ENCODE results near the gene FOXO1.

Gene FOXO1

DNA sequence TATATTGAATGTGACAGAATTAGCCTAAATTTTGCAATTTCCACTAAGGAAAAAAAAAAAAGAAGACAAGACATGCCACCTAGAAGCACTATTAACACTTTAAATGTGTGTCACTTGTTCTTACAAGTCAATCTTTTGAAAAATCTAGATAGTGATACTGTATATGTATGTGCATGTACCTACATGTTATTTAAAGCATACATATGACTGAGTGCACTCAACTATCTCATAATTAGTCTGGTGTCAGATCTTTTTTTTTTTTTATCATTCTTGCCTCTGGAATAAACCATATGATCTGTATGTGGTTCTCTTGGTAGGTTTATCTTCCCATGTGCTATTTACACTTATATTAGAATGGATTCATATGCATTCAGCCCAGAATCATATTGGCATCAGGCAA lies 62.3 kb downstream of the FOXO1 start:
- FAIRE-seq = no peak

DNA sequence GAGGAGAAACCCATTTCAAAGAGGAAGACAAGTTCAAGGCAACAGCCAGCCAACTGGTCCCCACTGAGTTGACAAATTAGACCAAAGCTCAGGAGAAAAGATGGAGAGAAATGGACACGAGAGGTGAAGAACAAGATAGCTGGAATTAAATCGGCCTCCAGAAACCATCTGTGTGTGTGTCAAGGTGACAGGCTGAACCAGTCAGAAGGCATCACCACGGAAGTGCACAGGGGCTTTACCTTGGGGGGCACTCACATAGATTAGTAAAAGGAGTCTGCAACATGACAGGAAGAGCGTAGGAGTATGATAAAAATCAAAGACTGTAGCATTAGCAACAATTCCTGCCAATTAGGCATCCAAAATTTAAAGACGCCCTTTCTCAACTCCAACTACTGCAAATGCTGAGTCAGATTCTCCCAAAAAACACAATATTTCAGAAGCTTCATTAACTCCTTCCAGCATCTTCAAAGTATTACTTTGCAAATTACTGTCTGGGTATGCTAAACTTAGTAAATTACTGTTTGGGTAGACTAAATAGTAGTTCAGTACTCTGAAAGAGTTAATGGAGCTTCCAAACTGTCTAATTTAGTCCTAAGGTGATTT lies 66.2 kb downstream of the FOXO1 start:
- FAIRE-seq = no peak

DNA sequence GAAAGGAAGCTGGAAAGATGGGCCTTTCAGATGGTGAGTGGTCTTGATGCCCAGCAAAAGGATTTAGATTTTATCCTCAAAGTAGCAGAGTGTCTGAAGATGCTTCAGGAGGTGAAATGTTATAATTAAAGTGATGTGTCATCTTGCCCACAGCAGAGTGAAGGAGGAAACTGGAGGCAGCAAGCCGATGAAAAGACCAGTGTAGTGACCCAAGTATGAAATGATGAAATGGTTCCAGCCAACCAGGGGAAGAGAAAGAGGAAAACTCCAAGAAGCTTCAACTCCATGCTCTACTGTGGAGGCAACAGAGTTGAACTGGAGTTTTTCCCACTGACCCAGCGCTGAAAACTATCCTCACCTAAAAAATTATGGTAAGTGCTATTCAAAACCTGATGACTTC lies 66.7 kb downstream of the FOXO1 start:
- no peak for FAIRE-seq

DNA sequence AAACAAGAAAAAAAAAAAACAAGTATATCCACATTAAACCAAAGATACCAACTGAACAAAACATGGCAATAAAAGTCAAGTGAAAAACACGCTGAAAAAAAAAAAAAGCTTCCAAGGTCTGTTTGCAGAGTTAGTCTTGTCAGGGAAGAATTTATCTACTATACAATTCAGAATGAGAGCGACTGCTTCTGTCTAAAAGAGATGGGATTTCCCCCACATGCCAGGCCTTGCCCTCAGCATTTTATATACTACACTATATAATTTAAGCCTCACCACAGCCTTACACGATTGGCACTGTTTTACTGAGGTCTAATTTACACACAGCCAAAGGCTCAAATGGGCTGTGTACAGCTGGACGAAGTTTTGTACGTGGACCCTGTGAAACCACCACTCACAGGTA lies 67.3 kb downstream of the FOXO1 start:
- no peak for FAIRE-seq

DNA sequence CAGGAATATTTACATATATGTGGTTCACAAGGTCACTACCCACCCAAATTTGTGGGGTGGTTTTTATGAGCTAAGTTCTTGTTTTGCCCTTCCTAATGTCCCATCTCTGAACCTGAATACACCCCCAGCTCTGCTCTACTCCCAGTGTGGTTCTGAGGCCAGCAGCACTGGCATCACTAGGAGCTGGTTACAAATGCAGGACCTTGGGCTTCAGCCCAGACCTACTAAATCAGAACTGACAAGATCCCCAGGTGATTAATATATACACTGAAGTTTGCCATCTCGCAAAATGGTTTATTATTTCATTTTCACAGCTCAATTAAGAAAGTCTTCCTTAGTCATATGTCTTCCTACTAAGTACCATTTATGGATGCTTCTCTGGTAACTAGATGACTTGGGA lies 67.9 kb downstream of the FOXO1 start:
- no peak for FAIRE-seq

DNA sequence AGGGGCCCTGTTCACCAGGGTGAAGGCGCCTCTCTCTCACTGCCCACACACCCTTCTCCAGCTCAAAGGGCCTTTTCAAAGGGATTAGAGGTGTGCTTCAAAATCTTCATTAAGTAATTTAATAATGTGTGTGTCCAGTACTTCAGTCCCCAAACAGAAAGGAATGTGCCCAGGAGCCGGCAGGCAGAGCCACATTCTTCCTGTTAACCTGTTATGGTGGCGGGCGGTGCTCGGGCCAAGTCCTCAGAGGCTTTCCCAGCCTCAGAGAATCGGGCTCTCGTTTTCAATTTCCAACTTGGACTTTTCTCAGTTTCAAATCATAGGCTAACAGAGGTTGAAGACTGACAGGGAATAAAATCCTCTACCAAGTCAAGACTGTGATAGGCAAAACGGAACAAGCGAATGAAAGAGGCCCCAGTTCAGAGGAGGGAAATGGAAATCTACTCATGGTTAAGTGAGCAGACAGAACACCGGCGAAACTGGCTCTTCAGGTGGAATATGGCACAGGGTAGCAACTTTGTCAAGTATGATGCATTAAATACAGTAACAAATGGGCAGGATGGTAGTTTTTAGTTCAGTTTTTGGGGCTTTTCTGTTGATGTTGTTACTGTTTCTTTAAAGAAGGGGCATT lies 68.6 kb downstream of the FOXO1 start:
- no peak for FAIRE-seq

DNA sequence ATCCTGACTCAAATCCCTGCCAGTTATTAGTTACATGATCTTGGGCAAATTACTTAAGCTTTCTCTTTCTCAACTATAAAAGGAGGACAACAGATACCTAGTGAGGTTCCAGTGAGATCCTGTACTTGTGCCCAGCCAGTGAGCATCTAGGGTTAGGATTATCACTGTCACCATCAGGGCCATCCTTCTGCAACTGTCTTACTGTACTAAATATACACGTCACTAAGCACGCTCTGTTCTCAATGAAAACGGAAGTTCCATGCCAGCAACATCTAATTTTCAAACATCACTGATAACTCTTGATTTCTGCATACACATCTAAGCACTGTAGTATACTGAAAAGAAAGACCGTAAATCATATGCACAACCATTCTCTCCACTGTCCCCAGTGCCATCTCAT lies 70.0 kb downstream of the FOXO1 start:
- FAIRE-seq = no peak

DNA sequence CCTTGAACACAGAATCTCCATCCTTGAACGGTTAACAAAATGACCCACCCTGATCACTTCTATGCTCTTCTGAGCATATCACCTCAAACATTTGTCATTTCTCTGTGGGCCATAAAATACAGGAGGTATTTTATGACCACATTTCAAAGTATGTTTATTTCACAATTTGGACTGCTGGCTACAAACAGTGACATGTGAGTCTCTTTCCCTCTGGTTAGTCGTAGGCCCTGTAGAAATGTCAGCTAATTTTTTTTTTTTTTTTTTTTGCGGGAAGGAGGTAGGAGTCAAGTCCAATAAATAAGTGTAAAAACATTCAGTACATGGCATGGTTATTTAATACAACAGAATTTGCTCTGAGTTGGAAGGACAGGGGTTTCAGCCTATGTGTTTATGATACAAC lies 70.7 kb downstream of the FOXO1 start:
- FAIRE-seq = no peak

DNA sequence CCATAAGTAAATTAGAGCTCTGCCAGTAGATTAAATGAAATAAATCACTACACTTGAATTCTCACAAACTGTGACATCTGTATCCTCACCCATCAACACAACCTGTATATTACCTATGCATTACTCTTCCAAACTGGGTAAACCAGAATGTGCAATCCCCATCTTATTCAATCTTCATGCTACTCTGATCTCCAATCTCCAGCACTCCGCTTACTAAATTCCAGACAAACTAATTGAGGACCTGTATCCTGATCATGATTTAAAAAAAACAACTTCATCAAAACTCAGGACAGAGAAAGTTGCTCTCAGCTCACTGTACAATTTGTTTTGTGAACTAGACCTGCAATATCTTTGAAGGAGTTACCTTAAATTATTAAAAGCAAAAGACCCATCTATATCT lies 74.4 kb downstream of the FOXO1 start:
- no peak for FAIRE-seq

DNA sequence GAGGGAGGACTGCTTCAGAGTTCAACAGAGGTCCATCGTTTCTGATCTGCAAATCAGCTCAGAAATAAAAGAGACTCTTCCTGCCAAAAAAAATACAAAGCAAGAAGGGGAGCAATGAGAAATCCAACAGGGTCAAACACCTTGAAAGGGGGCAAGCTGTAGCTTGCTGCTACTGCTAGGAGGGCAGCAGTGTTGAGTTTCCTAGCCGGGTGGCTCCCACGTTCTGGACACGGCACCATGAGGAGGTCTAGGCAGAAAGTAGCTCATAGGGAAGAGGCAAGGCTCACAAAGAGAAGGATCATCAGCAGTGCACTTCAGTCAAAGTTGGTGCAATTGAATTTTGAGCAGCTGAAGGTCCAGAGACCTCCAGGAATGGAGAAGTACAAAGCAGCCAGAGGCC lies 75.3 kb downstream of the FOXO1 start:
- FAIRE-seq = no peak

DNA sequence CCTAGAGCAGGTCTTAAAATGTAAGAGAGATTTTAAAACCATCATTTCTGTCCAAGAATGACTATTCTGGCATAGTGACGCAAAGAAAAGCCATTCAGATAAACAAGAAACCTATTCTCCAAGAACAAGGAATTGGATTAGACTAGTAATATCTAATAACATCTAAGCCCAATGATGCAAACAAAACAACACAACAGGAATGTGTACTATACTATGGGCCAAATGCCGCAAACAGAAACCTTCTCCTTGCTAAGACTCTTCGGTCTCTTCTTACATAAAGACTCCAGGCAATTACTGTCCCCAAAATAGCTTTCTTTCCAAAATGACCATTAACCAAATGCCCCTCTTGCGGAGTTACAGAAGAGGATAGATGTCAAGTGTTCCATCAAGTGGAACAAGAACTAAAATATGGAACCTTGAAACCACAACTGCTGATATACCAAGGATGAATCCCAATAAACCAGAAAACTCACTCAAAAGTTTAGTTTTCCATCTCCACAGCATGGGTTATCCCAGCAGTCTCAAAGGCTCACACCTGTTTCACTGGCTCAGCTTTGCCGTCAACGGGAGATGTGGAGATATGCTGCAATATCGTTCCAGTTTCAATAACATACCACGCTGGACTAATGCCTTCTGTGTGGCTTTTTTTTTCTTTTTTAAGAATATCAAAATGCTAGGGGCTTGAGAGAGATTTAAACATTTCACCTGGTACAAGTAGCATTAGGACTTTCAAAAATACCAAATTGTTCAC lies 76.2 kb downstream of the FOXO1 start:
- FAIRE-seq = no peak

DNA sequence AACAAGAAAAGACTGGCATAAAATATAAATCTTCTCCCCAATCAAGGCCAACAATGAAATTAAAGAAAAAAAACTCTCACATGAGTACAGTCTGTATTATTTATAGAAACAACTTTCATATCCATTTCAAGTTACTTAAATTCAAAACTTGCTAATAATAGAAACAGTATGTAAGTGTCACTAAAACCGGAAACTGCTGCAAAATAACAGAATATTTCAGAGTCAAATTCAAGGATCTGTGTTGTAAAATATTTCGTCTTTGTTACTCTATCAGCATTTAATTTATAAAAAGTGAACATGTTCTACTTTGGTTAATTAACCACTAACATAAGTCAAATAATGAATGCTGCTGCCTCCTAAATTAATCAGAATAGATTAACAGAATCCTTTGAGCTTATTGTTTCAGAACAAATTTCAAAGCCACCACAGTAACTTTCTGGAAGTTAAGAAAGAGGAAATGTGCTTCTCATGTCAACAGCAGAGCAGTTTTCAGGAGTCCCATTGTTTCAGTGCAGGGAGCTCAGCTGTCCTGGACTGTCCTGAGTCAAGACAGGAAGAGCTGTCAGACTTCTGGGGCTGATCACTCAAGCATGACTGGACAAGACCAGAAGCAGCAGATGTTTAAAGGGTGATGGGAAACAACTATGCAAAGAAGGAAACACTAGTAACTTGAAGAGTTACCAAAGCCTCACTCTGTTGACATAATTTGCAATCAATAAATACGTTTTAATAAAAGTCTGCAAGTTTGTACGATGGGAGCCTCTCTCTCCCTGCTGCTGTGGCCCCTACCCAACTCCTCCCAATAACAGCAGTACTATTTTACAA lies 76.9 kb downstream of the FOXO1 start:
- no peak for FAIRE-seq

DNA sequence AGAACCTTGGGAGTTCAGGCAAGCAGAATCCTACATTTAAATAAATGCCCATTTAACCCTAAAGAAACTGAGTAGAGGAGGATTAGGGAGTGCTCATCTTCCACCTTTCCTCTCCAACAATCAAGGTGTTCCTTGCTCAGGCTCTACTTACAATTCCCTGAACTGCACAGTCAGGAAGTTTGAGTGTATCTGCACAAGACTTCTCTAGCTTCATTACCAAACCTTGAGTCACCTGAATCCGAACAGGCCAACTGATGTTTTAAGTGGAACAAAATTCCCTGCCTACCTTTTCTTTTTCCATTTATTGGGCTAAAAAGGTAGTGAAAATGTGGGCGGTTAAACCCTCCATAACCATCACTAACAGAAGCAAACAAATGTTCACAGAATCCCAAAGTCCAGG lies 78.3 kb downstream of the FOXO1 start:
- no peak for FAIRE-seq

DNA sequence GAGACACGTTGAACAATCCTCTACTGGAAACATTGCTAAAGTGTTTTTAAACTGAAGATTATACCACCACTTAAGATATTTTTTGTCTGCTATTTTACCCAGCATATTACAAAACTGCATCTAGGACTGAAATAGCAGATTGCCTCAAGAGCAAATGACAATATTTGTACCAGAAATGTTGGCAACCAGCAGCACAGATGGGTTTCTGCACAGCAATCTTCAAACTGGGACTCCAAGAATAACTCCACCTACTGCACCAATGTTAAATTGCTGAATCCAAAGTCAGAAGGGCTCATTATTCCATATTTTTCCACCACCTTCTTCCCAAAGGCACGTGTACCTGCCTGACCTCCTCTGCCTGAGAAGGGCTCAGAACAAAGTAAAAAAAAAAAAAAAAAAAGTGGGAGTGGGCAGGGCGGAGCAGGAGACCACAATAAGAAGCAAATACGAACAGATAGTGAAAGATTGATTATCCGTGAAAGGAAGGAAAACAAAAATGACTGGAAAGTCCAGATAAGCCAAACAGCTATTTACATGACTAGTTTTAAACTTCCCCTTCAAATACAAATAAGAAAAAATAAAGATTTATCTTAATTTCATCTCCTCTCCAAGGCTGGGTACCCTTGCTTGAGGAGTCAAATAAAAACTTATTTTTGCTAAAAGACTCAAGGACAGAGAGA lies 79.4 kb downstream of the FOXO1 start:
- FAIRE-seq = no peak

DNA sequence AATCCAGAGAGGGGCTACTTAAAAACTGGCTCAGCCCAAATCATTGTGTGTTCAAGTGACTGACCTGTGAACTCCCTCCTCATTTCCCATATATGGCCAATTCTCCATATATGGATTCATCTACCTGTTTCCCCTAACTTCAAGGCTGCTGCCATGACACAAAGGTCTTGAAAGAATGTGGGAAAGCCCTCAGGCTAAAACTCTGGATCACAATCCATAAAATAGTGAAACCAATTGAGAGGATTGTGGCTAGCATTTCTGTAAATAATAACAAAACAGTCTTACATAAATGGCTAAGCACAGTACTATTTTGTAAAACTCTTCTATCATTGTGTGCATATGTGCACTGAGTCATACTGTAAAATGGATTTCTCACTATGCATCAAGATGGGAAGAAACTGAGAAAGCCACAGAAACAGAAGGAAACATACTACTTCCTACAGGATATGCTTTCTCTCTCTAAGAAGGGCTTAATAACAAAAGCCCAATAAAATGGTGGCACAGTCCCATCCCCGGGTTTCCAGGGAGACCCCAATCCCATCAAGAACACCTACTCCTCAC lies 80.5 kb downstream of the FOXO1 start:
- FAIRE-seq = no peak

DNA sequence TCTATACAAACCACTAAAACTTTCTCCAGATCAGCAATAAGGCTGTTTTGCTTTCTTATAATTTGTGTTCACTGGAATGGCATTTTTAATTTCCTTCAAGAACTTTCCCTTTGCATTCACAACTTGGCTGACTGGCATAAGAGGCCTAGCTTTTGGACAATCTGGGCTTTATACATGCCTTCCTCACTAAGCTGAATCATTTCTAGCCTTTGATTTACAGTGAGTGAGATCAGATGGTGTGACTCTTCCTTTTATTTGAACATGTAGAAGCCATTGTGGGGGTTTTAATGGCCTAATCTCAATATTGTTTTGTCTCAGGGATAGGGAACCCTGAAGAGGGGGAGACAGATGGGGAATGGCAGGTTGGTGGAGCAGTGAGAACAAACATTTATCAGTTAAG lies 82.7 kb downstream of the FOXO1 start:
- no peak for FAIRE-seq

DNA sequence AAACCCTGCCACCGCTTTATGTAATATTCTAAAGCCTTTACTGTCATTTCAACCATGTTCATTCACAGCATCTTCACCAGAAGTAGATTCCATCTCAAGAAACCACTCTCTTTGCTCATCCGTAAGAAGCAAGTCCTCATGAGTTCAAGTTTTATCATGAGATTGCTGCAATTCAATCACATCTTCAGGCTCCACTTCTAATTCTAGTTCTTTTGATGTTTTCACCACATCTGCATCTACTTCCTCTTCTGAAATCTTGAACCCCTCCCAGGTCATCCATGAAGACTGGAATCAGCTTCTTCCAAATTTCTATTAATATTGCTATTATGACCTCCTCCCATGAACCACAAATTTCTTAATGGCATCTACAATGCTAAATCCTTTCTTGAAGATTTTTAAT lies 83.9 kb downstream of the FOXO1 start:
- FAIRE-seq = no peak

DNA sequence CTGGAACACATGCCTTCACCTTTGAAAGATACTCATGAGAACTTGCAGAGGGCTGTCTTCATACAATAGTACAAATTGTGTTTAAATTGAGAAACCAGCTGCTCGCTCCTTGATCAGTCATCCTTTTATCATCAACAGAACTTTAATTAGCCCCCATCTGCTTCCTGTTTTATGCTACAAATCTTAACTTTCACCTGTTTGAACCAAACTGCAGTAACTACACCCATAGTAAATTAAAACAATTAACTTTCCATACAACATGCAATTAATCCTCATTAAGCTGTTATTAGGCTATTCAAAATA lies 85.2 kb downstream of the FOXO1 start:
- FAIRE-seq = no peak

DNA sequence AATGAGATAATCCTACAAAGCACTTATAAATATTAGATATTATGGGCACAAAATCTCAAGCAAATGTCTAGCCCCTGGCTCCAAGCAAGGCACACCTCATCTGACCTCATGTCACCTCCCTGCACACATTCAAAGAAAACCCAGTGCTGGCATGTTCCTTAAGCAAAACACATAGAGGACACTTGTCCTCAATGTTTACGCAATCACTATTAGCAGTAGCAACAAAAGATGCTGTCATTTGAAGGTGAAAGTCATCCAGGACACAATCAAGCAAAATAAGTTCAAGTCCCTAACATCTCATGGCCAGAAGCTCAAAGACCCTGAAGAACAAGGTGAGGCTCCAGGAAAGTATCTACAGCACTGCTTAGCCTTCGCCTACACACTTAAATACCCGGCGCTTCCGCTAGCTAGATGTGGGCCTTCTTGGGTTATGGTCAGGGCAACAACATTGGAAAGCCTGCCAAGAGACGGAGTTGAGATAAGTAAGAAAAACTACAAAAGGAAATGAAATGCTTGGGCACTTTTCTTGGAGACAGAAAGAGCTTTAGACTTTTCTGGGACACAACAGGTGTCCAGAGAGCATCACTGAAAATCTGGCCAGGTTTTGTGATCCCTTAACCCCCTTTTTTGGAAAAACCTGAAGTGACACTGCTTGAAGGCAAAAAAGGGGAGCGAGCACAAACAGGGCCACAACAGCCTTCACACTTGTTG lies 85.7 kb downstream of the FOXO1 start:
- no peak for FAIRE-seq

DNA sequence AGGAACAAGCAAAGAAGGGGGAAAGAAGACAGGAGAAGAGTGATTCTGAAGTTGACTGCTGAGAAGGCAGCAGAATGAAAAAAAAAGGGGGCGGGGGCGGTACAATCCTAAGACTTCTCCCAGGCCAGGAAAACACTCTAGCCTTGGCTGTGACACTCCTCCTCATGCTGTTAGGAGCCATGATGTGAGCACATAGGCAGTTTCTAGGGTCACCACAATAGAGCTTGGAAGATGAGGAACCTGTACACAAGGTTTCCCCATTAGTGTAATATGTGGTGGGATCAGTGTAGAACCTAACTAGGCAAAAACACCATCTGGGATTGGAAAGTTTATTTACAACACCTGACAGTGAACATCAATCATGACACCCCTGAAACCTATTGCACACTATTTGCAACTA lies 86.9 kb downstream of the FOXO1 start:
- no peak for FAIRE-seq

DNA sequence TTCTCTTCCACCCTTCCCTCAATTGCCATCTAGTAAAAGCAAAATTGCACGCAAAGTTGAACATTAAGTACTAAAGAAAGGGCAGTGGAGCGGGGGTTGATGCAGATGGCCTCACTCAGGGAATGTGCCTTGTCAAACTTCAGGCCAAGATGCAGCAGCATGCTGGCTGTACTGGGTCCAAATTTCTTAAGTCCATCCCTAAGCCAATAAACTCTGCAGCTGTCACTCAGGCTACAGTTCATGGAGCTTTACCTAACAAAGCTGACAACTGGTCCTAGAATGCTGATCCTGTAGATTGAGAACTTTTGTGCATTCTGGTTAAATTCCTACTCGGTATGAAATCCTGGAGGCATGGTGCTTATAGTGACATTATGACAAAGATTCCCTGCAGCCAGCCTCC lies 88.4 kb downstream of the FOXO1 start:
- no peak for FAIRE-seq

DNA sequence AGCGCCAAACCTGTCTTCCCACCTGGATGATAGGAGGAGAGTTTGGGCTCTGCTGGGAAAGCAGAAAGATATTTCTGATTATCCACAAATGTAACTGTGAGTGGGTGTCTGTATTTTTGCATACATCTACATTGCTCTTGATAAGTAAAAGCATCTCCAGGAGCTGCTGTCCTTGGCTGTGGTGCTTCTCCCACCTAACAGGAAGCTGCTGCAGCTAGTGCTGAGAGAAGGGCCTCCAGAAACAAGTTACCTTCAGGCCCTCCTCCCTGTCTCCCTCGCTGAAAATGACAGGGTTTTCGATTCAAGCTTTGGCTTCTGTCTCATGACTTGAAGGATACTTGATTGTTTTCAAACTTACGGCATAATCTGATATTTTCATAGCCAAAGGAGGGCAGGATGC lies 90.1 kb downstream of the FOXO1 start:
- FAIRE-seq = no peak

All from A204.1 (cell line).